ENCODE data around the gene PAK1IP1.

The PAK1IP1 gene

GRCh38 chr6:10756085-10756484, 61.3 kb downstream of the PAK1IP1 start:
- Histone ChIP-seq H3K9me2 (ENCODE audit: low read depth, low read length) (no peaks in the 10 kb centered on the region), H3K9ac (ENCODE audit: low read length) (no peak overlapping the region), H3K4me2 (ENCODE audit: low read length) (no peak overlapping the region), H4K20me1 (ENCODE audit: insufficient read depth, low read length) (no peaks in the 10 kb centered on the region), H3K4me3 (ENCODE audit: low read depth, low read length, poor library complexity, severe bottlenecking) (no peak overlapping the region), H3F3A (ENCODE audit: insufficient read depth, low read length) (no peaks in the 10 kb centered on the region), H3K36me3 (ENCODE audit: insufficient read depth, low read length) (peaks cover 85% of the 10 kb centered on the region), H3K79me2 (ENCODE audit: insufficient read depth, low read length) (peaks cover 7% of the 10 kb centered on the region; the same call in 1 of the 2 replicates), H3K4me1 (ENCODE audit: insufficient read depth, low read length, severe bottlenecking) (peaks cover 3% of the 10 kb centered on the region), H2AFZ (ENCODE audit: low read length) (no peak overlapping the region), H3K9me3 (ENCODE audit: low read length) (no peaks in the 10 kb centered on the region), H3K27me3 (ENCODE audit: insufficient read depth, low read length) (no peaks in the 10 kb centered on the region), H3K27ac (ENCODE audit: low read depth, low read length, poor library complexity, severe bottlenecking) (peak overlapping the region; percentile 7)
- TF ChIP-seq EZH2 (IDR thresholded peaks at IDR 0.05; ENCODE audit: borderline replicate concordance, low read length) (no peak), CTCF (IDR thresholded peaks at IDR 0.05; ENCODE audit: low read length) (no peak)

Data from OCI-LY1 (cell line).